Medulla oblongata (tissue), 1 donor: ENCODE data around the gene UBE2Q1.

Source experiments
- DNase-seq: peaks from one replicate; pipeline ENCODE4 v3.0.0-alpha.2; 2015; ENCODE audit errors: extremely low spot score

UBE2Q1 gene

DNA sequence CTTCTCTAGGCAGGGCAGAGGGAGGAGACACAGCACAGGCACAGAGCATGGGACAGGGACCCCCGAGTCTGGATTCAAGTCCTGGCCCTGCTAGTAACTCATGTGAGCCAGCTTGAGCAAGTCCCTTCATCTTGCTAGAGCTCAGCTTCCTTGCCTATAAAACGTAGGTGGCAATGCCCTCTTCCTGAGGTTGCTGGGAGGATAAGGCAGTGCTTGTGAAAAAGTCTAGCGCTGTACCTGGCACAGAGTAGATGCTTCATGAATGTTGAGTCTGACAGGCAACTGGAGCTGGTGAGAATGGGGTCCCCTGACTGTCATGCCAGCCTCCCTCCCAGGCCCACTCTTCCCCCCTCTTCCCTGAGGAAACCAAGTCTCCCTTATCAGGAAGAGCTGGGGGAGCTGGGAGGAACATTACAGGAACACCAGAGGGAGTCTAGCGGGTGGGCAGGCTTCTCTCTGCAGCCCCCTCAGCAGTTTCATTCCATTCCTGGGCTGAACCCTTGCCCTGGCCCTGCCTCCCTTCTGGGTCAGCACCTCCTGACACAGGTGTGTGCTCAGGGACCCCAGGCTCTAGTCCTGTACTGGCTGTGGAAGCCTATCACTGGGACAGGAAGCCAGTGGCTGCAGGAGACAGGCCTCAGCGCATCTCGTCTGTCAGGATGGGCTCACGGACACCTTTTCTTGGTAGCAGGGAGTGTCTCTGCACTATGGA lies 19.0 kb upstream of the UBE2Q1 start:
- no peak for DNase-seq

DNA sequence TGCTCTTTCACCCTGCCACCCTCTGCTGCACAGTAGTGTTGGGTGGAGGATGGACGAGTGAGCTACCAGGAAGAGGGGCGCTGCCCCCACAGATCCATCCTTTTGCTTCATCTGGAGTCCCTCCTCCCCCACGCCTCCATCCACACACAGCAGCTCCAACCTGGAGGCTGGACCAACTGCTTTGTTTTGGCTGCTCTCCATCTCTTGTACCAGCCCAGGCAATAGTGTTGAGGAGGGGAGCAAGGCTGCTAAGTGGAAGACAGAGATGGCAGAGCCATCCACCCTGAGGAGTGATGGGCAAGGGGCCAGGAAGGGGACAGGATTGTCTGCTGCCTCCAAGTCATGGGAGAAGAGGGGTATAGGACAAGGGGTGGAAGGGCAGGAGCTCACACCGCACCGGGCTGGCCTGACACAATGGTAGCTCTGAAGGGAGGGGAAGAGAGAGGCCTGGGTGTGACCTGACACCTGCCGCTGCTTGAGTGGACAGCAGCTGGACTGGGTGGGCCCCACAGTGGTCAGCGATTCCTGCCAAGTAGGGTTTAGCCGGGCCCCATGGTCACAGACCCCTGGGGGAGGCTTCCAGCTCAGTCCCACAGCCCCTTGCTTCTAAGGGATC lies 17.6 kb upstream of the UBE2Q1 start:
- DNase-seq: no peak

DNA sequence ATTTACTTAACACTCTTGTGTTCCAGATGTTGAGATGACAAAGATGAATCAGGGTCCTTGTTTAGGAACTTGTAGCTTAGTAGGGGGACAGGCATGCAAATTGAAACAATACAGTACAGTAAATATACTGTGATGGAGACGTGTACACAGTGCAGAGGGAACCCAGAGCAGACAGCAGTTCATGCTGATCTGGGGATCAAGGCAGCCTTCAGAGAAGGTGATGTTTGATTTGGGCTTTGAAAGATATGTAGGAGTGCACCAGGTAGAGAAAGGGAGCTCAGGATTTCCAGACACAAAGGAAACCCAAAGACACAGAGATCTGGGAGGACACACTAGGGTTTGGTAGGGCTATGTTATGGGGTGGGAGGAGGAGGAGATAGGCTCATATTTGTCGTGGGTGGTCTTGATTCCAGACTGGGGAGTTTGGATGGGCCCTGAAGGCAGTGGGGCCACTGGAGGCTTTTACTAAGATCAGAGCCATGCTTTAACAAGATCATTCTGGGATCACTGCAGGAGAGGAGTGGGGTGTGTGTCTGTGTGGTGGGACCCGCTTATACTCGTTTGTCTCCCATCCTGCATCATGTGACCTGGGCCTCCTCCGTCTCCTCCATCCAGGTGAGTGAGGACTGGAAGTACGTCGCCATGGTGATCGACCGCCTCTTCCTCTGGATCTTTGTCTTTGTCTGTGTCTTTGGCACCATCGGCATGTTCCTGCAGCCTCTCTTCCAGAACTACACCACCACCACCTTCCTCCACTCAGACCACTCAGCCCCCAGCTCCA lies 16.9 kb upstream of the UBE2Q1 start:
- no peak for DNase-seq

DNA sequence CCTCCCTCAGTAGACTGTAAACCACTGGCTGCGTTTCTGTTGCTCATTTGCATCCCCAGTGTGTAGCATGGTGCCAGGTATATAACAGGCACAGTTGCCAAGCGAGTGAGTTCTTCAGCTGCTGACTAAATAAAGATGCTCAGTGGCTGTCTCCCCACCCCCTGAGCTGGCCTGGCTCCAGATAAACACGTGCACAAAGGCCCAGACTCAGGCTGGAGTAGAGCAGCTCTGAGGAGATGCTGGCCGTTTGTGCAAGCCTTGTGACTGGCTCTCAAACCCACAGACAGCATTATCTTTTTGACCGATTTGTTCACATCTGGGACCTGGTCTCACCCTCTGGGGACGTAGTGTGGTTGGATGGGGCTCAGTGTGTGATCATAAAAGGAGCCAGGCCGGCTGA lies 16.3 kb upstream of the UBE2Q1 start:
- DNase-seq: no peak

DNA sequence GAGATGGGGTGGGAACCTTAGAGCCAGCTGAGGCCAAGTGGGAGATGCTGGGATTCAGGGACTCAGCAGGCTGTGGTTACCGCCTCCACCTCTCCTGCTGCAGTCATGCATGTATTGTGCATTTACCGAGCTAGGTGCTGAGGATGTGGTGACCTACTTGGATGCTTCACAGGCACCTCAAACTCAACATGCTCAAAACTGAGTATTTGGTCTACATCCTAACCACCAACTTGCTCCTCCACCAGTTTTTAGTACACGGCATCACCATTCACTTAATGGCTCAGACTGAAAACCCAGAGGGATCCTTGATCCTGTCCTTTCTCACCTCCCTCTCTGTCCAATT lies 14.7 kb upstream of the UBE2Q1 start:
- DNase-seq: no peak

DNA sequence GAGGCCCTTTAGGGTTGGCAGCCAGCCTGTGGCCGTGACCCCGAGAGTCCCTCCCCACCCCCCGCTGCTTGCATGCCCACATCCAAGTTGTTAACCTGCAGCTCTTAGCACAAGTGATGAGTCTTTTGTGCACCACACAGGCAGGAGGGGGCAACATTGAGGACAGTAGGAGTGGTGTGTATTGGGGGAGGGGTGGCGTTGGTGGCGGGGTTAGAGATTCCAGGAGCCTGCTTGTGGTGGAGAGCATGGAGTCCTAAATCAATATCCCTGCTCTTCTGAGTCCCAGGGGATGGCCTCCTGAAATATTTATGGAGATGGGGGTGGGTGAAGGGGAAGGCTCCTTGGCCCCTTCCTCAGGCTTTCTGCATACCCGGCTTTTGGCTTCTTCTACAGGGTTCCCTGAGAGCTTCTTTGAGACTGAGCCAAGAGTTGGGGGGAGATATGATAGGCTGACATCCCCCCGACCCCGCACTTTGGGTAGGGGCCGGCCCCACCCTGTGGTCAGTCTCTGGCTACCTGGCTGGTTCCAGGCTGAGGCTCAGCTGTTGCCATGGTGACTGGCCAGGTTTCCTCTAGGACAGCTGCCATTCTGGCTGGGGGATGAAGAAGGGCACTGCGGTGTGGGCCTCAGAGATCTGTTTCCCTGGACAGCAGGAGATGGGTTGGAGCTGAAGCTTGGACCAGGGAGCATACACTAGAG lies 14.2 kb upstream of the UBE2Q1 start:
- DNase-seq: no peak

DNA sequence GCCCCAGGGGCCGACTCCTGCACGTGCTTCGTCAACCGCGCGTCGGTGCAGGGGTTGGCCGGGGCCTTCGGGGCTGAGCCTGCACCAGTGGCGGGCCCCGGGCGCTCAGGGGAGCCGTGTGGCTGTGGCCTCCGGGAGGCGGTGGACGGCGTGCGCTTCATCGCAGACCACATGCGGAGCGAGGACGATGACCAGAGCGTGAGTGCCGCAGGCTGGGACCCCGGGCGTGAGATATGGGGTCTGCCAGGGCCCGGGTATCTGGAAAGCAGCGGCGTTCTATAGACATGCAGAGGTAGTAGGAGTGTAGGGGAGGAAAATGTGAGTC lies 13.5 kb upstream of the UBE2Q1 start:
- DNase-seq: no peak

DNA sequence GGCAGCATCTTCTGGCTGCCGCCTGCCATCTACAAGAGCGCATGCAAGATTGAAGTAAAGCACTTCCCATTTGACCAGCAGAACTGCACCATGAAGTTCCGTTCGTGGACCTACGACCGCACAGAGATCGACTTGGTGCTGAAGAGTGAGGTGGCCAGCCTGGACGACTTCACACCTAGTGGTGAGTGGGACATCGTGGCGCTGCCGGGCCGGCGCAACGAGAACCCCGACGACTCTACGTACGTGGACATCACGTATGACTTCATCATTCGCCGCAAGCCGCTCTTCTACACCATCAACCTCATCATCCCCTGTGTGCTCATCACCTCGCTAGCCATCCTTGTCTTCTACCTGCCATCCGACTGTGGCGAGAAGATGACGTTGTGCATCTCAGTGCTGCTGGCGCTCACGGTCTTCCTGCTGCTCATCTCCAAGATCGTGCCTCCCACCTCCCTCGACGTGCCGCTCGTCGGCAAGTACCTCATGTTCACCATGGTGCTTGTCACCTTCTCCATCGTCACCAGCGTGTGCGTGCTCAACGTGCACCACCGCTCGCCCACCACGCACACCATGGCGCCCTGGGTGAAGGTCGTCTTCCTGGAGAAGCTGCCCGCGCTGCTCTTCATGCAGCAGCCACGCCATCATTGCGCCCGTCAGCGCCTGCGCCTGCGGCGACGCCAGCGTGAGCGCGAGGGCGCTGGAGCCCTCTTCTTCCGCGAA lies 12.9 kb upstream of the UBE2Q1 start:
- DNase-seq: no peak

DNA sequence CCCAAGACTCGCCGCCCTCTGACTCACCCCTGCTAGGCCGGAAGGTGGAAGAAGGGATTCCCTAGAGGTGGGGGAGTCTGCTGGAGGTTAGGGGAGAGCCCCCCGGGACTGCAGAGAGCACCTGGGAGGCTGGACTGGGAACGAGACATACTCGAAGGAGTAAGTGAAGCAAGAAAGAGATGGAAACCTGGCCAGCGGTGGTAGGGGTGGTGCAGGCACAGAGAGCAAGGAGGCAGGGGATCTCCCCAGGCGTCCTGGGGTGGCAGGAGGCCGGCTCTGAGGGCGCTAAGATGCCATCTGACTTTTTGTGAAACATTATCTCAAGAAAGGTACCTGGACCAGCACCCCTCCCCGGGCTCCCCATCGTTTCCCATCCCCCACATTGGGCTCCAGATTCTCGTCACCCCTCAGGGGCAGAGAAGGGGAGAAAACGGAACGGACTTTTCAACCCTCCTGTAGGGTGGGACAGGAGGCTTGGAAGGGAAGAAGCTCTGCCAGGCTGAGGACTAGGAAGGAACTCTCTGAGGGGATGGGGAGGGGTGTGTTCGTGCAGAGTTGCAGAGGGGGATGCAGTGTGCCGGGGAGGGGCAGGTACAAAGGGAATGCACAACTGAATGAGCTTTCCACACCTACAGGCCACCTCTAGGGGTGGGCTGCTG lies 9.8 kb upstream of the UBE2Q1 start:
- DNase-seq: no peak

DNA sequence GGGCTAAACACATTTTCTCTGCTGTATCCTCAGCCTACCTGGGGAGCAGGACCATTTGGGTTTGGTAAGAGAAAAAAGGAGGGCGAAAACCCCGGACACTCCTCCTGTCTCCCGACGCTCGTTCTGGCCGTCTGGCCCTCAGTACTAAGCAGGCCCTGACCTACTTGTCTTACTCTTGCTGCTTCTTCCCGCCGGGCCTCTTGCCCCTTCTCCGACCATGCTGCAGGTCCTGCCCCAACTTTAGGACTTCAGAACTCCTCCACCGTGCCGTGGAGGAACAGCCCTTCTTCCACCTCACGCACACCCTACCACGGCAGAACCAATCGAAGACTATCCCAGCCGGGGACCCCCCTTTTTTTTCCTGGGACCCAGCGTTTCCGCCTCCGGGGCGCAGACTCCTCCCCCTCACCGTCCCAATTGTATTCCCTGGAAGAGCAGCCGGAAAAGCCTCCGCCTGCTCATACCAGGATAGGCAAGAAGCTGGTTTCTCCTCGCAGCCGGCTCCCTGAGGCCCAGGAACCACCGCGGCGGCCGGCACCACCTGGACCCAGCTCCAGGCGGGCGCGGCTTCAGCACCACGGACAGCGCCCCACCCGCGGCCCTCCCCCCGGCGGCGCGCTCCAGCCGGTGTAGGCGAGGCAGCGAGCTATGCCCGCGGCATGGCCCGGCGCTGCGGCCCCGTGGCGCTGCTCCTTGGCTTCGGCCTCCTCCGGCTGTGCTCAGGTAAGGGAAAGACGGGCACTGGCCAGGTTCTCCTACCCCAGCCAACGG lies 9.1 kb upstream of the UBE2Q1 start, which contains the start of gene CHRNB2:
Gene CHRNB2 (plus strand): TSS at position 393 of the 771 bp plus-strand sequence. CDS start 267 bp downstream, at position 660.
- DNase-seq: peak; percentile 41

DNA sequence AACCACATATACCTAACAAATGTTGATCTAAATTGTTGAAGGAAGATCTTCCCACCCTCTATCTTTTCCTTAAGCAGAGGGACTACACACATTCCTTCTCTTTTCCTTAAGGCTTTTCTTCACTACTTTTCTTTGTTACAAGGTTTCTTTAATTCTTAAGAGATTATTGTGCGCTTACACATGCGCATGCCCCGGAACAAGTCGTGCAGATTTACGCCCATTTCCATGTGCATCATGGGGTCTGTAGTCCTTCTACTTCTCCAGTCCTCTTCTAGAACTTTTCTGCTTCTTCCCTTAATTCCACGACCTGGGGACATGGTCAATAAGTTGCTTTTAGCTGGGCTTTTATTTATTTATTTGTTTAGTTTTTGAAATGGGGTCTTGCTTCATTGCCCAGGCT lies 7.4 kb upstream of the UBE2Q1 start:
- no peak for DNase-seq

DNA sequence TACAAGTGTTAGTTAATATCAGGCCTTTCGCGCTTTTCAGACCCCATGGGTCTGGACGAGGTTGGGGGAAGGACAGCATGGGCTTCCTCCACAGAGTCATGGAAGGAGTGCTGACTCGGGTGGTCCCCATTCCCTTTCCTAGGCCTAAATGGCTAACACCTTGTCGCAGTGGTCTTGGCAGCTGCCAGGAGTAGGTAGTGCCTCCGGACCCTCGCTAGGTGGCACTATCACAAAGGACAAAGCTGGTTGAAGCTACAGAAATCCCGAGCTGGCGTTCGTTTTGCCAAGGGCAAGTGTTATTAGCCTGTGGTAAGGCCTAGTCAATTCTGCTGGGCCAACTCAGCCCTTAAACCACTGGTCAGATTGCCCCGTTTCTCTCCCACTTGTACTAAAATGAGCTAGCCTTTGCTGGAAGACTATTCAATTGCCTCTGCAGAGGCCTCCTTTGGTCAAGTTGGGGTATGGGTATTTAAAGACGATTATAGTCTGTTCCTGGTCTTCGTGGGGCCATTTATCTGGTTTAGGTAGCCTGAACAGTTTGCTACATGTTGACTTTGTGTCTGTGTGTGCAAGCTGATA lies 1.1 kb upstream of the UBE2Q1 start:
- DNase-seq: peak; percentile 97

DNA sequence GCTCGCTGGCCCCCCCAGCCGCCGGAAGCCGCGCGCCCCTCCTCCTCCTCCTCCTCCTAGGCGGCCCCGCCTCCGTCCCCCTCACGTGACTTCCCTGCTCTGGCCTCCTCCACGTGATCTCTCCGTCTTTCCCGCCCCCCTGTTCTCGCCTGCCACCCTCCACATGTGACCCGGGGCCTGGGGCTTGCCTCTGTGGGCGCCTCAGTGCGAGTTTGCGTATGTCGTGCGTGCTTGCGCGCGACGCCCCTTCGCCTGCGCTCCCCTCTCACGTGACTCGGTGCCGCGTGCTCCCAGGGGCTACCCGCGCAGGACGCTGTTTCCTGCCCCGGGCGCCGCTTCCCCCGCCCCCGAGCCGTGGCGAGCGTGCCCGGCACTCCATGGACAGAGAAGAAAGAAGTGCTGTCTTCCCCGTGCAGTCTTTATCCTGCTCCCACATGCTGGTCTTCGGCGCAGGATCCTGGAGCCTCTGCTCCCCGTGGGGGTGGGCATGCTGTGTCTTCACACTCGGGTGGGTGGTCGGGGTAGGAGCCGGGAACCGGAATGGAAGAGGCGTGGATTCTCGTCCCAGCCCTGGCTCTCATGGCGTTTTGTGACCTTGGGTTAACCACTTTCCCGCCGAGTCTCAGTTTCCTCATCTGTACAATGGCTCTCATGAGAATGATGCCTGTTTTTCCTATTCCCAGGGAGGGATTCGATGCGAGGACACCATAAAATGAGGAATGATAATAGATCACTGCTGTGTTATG lies 431 bp upstream of the UBE2Q1 start:
- DNase-seq: peak; percentile 99

DNA sequence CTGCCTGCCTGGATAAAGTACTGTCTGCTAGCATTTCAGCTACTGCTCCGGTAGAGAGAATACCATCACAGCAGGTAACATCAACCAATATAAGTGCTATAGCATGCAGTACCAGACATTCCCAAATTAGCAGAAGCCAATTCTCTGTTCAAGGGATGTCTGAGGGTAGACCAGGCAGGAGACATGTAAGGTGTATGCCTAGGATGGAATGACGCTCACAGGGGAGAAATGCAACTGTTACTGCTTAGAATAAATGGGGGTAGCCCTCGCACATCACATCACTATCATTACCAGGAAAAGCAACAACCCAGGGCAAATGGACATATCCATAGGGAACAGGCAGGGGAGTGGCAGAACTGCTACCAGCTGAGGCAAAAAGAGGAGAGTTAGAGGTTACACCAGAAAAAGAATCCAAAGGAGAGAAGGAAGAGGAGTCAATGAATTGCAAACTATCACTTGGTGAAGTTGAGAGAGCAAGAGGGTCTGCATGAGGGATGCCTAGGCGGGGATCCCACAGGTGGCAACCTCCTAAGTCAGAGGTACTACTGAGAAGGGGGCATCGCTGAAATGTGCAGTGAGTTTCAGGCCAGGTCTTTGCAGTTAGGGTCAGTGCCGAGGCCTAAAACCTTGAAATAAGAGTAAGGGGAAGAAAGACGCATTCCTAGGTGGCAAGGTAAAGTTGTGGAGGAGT lies 1.1 kb downstream of the UBE2Q1 start:
- no peak for DNase-seq

DNA sequence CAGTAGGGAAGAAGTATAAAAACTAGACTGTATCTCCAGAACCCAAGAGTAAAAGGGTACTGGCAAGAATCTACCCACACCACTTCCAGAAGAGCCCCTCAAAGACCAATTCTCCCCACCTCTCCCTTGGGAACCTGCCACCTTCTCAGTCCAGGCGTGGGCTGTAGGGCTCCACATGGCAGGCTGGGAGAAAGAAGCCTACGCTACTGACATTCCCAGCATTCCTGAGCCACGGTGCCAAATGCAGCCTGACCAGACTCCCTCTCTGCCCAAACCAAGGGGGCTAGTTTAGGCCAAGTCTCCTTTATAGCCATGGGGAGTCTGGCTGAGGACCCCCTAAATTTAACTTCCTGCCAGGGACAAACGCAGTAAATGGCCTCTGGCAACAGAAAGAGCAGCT lies 2.0 kb downstream of the UBE2Q1 start:
- DNase-seq: no peak

DNA sequence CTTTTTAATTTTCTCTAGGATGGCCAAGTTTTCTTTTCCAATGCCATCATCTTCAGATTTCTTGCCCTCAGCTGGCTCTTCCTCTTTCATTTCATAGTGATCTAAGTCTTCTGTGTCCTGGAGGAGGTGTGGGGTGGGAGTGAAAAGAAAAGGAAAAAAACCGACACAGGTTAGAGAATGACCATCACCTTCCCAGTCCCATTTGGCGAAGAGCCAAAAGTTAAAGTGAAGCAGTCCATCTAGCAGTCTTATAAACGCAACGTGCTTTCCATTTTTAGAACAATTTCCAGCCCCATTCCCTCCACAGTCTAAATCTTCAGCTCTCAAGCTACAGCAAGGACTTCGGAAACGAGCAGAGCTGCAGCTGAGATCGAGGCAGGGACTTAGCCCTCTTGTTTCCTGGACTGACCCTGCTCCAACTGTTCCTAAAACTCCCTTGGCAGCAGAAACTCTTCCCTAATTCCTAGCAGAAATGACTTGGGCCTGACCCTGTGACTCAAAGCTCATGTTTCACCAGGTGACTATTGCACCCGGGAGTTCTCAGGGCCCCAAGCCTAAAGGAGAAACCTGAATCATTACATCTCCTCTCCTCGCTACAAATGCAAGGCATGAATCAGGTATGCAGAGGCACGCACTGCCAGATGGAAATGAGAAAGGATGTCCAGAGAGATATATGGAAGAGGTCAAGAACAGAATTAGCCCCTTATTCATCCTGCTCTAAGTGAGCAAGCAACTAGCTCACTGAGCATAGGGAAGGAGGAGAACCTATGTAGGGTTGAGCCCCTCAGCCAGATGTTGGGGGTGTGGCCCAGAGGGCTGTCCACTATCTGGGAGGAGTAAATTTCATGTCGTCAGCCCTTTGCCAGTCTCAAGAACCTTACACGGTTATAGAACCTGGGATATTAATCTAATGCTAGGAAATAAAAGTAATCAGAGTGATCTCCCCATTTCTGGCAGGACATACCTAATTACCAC lies 5.1 kb downstream of the UBE2Q1 start:
- no peak for DNase-seq

DNA sequence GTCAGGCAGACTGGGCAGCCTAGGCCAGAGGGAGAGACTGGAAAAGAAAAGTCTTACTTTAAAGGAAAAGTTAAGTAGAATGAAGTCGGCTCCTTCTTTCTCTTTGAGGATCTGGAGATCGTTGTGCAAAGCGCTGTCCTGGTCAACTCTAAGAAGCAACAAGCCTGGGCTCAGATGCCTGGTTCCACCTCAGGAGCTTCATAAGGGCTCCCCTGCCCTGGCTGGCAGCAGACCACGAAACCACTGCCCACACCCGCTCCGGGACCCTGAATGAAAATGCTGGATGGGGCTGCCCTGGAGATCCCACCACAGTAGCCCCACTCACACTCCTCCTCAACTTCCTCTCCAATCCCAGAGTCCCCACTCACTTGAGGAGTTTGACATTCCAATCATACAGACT lies 6.4 kb downstream of the UBE2Q1 start:
- no peak for DNase-seq

DNA sequence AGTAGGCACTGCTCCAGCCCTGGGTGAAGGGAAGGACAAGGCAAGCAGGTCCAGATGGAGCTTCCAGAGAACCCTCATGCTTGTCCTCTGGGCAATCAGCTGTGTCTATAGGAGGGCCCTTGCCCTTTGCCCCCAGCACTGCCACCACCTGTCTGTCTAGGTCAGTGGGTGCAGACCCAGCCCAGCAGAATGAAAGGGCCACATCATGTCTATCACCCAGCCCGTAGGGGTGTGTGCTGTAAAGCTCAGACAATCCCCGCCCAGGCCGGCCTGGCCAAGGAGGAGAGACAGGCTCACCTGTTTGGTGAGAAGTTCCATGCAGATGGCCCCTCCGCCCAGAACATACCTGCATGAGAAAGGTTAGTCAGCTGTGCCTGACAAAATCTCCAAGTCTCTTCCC lies 7.0 kb downstream of the UBE2Q1 start:
- DNase-seq: no peak
